Activated CD4-positive, alpha-beta T cell treated with anti-CD3 and anti-CD28 coated beads, Interleukin-2, amount 50 U/mL, for 16 hours (primary cell): Measurements from ENCODE around the gene ZBED6.
"Not testable (repeated sequence)": the region's sequence is repeated elsewhere in the genome, so short reads cannot be mapped to it uniquely, and the experiment has no call there.

Experiments used
- DNase-seq: peaks from one replicate; pipeline ENCODE4 v3.0.0-alpha.2; 2020

Gene ZBED6, protein sequence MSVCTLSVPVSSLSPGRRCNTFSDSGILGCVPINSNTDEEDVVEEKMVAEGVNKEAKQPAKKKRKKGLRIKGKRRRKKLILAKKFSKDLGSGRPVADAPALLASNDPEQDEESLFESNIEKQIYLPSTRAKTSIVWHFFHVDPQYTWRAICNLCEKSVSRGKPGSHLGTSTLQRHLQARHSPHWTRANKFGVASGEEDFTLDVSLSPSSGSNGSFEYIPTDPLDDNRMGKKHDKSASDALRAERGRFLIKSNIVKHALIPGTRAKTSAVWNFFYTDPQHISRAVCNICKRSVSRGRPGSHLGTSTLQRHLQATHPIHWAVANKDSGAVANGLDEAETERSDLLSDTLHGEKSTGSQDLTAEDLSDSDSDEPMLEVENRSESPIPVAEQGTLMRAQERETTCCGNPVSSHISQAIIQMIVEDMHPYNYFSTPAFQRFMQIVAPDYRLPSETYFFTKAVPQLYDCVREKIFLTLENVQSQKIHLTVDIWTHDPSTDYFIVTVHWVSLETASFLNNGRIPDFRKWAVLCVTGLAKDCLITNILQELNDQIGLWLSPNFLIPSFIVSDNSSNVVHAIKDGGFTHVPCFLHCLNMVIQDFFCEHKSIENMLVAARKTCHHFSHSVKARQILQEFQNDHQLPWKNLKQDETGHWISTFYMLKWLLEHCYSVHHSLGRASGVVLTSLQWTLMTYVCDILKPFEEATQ (N-terminal part only)

DNA sequence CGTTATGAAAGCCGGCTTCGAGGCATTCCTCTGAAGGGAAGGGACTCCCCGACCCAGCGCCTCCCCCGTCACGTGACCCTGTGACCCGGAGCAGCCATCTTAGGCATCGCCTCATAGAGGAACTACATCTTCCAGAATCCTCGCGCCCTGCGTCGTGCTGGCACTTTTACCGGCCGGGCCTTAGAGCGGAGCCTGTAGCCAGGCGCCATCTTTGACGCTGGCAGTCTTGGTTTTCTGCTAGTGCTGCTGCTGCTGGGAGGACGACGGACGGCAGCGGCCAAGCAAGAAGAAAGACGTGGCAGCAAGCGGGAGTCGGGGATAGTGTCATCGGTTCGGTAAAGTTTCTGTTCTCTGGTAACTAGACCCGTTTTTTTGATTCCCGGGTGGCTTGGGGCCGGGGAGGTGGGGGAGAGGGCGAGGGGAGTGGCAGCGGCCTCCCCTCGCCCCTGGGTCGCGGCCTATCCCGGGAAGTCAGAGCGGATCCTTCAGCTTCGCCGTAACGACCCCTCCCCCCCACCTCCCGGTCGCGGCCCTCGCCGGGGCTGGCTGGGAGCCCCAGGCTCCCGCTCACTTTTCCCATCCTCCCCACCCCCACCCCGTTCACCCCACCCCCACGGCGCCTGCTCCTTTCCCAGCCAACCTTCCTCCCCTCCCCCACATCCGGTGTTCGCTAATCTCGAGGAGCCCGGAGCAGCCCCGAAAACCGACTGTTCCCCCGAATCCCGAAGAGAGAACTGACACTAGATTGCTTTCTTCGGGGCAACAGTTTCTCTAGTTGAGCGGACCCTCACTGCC, at the start of gene ZBED6, which contains the start of gene ZC3H11A:
Gene ZBED6, plus strand, starts transcription at position 183 of the 795 bp plus-strand sequence. CDS start 1,900 bp downstream, outside the sequence.
Gene ZC3H11A, plus strand, starts transcription at position 183 of the 795 bp plus-strand sequence. CDS start 21,448 bp downstream, outside the sequence.
- DNase-seq = peak; percentile 99

- no peak for DNase-seq
Observed at GRCh38 chr1:203746281-203746680, 49.1 kb upstream of the ZBED6 start.

- DNase-seq = no peak
Observed at GRCh38 chr1:203751051-203751450, 44.4 kb upstream of the ZBED6 start.

DNA sequence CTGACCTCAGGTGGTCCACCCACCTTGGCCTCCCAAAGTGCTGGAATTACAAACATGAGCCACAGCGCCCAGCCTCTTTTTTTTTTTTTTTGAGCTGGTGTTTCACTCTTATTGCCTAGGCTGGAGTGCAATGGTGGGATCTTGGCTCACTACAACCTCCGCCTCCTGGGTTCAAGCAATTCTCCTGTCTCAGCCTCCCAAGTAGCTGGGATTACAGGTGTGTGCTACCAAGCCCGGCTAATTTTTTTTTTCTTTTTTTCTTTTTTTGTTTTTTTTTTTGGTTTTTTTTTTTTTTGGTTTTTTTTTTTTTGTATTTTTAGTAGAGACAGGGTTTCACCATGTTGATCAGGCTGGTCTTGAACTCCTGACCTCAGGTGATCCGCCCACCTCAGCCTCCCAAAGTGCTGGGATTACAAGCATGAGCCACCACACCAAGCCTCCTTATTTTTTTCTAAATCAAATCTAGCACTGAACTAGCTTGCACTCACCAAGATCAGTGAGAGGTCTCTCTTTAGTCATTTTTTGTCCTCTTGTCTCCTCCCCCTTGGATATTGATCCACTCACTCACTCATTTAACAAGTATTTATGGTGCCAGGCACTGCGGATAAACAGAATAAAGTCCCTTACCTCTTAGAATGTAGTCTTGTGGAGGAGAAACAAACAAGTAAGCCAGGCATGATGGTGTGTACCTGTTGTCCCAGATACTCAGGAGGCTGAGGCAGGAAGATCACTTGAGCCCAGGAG, 43.6 kb upstream of the ZBED6 start:
- DNase-seq = not testable (repeated sequence)

DNA sequence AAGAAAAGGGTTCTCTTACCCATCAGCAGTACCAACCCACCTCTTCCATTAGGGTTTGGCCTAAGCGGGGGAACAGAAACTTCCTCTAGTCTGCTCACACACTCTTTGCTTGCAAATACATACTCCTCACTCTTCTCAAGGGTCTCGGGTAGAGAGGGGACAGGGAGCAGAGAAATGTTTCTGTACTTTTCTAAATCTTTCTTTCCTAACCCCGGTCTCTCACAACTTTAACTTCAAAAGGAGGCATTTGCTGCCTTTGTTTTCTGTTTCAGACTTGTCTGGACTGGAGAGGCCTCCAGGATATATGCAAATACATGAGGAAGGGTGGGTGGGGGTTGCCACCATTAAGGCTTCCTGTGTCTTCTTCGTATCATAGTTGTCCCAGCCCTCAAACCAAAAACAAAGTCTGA, 41.0 kb upstream of the ZBED6 start:
- no peak for DNase-seq

GRCh38 chr1:203756036-203756435, 39.4 kb upstream of the ZBED6 start:
- no peak for DNase-seq

DNA sequence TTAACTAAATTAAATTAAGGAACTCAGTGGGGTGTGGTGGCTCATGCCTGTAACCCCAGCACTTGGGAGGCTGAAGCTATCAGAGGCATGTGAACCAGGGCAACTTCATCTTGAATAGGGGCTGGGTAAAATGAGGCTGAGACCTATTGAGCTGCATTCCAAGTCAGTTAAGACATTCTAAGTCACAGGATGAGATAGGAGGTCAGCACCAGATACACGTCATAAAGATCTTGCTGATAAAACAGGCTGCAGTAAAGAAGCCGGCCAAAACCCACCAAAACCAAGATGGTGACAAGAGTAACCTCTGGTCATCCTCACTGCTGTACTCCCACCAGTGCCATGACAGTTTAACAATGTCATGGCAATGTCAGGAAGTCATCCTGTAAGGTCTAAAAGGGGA, 36.7 kb upstream of the ZBED6 start:
- not testable (repeated sequence) for DNase-seq

GRCh38 chr1:203760506-203760905, 34.9 kb upstream of the ZBED6 start:
- no peak for DNase-seq

GRCh38 chr1:203761958-203762357, 33.5 kb upstream of the ZBED6 start:
- not testable (repeated sequence) for DNase-seq

- DNase-seq = no peak
Observed at GRCh38 chr1:203763505-203763904, 31.9 kb upstream of the ZBED6 start.

DNA sequence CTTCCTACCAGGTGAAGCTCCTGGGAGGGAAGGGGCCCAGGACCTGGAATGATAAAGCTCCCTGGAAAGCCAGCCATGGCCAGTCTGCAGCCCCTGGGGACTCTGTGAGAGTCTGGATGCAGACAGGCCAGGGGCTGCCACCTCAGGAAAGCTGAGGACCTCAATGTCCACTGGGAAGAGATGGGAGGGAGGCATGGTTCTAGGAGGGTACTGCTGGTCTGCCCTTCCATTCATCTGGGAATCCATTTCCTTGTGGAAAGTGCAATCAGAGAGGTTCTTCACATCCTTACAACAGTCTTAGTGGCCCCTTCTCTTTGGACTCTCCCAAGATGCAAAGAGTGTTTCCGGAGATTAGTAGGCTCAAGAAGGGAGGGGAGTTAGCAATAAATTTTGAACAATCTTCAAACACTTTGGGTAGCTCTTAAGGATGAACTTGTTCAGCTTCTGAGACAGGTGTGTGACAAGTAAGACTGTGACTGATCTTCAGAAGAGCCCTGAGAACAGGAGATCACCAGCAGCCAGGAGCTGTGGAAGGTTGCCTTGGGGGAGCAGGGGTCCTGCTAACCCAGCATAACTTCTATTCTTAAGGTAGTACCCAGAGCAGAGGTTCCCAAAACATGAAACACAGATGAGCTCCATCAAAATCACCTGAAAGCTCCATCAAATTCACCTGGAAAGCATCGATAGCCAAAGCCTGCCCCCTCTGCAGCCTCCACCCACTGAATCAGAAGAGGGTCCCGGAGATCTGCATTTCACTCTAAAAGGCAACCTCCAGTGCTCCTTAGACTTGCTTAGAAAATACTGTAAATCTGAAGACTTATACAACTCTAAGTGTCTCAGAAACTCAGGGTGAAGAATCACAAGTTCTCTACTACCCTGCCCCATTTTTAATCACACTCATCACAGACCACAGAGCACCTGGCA, 31.1 kb upstream of the ZBED6 start:
- no peak for DNase-seq

- DNase-seq = peak; percentile 92
Observed at GRCh38 chr1:203765029-203765837, 30.2 kb upstream of the ZBED6 start, which contains the start of gene LAX1. Gene LAX1, plus strand, starts transcription at chr1:203765183. Its CDS starts 383 bp downstream, at chr1:203765566.

- DNase-seq = no peak
Observed at GRCh38 chr1:203768256-203768655, 27.2 kb upstream of the ZBED6 start.

DNA sequence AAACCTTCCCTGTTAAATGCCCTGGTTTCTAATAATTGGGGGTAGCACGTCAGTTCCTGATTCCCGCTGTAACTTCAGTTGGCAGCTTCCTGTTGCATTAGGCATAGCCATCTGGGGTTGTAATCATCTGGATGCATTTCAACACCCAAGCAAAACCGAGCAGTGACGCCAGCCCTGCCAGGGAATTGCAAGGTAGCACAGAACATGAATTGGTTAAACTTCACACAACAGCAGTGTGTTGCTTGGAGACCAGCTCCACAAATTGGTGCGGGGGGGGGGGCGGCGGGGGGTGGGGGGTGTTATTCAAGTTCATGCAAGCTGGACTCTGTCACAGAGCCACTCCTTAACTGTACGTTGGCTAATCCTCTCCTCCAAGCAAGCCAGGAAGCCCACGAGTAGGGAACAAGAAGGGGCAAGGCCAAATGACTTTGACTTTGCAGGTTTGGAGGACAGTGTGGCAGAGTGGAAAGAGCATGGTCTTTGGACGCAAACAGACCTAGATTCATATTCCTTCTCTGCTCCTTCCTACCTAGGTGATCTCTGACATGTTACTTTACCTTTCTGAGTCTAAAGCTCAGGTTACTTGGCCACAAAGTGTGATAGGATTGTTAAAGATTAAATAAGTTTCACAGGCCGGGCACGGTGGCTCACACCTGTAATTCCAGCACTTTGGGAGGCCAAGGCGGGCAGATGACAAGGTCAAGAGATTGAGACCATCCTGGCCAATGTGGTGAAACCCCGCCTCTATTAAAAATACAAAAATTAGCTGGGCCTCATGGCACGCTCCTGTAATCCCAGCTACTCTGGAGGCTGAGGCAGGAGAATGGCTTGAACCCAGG, 25.7 kb upstream of the ZBED6 start:
- DNase-seq = no peak

DNA sequence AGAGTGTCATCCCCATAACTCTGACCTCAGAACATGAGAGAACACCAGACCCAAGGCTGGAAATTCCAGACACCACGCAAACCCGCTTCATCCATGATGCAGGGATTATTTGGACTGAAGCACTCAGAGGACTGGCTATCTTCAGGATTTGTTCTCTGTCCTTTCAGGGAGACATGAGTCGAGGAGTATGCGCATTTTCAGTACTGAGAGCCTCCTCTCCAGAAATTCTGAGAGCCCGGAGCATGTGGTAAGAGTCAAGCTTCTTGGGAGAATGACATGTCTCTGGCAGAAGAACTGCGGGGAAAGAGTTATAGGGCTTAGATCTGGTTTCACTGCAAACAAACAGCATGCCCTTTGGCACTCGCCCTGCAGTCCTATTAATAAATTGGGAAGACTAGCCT, 23.5 kb upstream of the ZBED6 start:
- no peak for DNase-seq

DNA sequence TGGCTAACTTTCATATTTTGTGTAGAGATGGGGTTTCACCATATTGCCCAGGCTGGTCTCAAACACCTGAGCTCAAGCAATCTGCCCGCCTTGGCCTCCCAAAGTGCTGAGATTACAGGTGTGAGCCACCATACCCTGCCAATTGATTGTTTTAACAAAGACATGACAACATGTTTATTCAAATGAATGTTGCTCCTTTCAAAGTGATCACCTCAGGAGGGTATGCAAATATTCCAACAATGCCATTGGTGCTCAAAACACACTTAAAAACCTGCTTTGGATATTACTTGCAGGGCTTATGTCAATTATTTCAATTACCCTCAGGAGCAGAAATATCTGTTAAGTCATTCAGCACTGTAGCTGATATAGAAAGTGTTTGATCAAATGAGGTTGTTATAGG, 22.6 kb upstream of the ZBED6 start:
- DNase-seq = no peak

DNA sequence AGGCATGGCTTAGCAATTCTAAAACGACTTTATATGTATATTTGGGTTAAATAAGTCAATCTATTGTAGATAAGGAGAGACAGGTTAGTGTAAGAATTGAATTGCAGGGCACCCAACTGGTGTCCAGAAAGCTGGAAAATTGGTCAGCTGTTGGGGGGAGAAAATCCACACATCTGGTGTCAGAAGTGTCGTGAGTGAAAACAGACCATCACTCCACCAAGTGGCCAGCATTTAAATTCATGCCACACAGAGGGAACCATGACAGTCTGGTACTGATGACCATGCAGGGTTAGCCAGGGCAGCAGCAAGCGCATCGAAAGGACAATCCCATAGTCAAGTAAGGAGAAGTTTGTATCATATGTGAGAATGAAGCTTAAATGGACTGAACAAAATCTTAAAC, 18.8 kb upstream of the ZBED6 start:
- no peak for DNase-seq

- DNase-seq = no peak
Observed at GRCh38 chr1:203777596-203777995, 17.8 kb upstream of the ZBED6 start.

DNA sequence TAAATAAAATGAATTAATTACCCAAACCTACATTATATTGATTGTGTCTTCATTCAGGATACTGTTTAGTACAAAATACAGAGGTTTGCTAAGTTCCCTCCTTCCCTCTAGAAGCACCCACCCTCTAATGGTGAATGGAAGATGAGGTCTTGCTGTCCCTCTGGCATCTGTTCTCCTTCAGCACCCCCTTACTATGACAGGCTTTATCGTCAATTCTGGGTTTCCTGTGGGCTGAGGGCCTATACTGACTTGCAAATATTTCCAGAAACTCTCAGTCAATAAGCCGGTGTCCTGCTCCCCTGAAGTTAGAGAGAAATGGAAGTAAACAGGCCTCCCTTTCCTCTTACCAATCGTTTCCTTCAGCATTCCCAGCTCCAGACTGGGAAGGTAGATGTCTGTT, 17.3 kb upstream of the ZBED6 start:
- DNase-seq = no peak
